ENCODE data around the gene PXDN. TPM values are rescaled to one million over a fixed set of nuclear protein-coding genes. Genes with fewer than 3 reads are reported as not detected.

The PXDN gene
- total and polyA plus RNA-seq, 9 of the 15 experiments (the other 6 are each of a cell fraction or from before 2014, with no cell fraction given) = 0.49 TPM; not detected in 8

DNA sequence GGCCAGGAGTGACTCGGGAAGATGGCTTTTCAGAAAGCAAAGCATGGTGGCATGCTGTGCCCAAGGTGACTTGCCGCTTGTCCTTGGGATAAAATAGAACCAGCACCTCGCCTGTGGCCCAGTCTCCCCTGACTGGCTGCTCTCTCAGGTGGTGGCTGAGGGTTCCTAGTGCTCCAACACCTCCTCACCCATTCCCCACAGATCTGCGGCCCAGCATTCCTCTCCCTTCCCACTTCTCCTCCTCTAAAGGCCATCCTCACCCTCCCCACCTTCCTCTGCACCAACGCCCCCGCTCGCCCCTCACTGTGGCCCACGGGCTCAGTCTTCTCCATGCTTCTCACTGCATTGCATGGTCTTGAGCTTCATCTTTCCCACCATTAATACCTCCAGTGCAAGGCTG lies 132.4 kb downstream of the PXDN start:
- ChIA-PET CTCF (ENCODE audit: low intra/inter-chr PET ratio) (no interaction called here), POLR2A (no interaction called here)
- Histone ChIP-seq H3K27me3 (ENCODE audit: control insufficient read depth in 2 of 2, insufficient read depth in 2 of 2, low read length in 2 of 2) (peaks cover 2 to 16% of the 10 kb centered on the region in 2 experiments; a peak in 3 of 5 replicates), H4K20me1 (replicated peaks; ENCODE audit: control insufficient read depth, insufficient read depth, low read length) (no peaks in the 10 kb centered on the region), H3K79me2 (ENCODE audit: control insufficient read depth, insufficient read depth, low read length) (no peaks in the 10 kb centered on the region), H3K27ac (ENCODE audit: extremely low read depth, low read depth, low read length) (no peak overlapping the region), H3K4me1 (replicated peaks in 1 of 2; ENCODE audit: control insufficient read depth in 2 of 2, insufficient read depth in 2 of 2, low read length in 2 of 2) (peaks cover 0 to 3% of the 10 kb centered on the region in 2 experiments; a peak in 1 of 5 replicates), H3K9ac (ENCODE audit: insufficient read depth in 1 of 2, low read depth in 2 of 2, low read length in 2 of 2) (no peak overlapping the region), H3K9me3 (replicated peaks; ENCODE audit: control insufficient read depth, insufficient read depth, low read depth, low read length) (no peaks in the 10 kb centered on the region), H3K9me1 (ENCODE audit: control insufficient read depth, insufficient read depth, low read length) (no peaks in the 10 kb centered on the region), H3K4me3 (no peak overlapping the region), H3K36me3 (ENCODE audit: control insufficient read depth, insufficient read depth, low read length) (no peaks in the 10 kb centered on the region), H2AFZ (ENCODE audit: low read depth, low read length) (no peak overlapping the region), H3K4me2 (ENCODE audit: insufficient read depth, low read length) (no peak overlapping the region)
- FAIRE-seq (no peak), DNase-seq (ENCODE audit: extremely low read depth in 1 of 4, low spot score in 3 of 4) (no peak), ATAC-seq (no peak)
- in situ Hi-C loops (cut with MboI) (no loop called here), intact Hi-C loops (cut with micrococcal nuclease) (no loop called here)
- TF ChIP-seq EGR1 (conservative IDR thresholded peaks at IDR 0.05) (no peak), ILK (tag; IDR thresholded peaks at IDR 0.05; ENCODE audit: borderline replicate concordance, low read depth) (no peak), ZSCAN32 (CRISPR knock-in tag; IDR thresholded peaks at IDR 0.05) (no peak), PURB (CRISPR knock-in tag; IDR thresholded peaks at IDR 0.05; ENCODE audit: low read depth) (no peak), ZNF282 (CRISPR knock-in tag; IDR thresholded peaks at IDR 0.05) (no peak), ZNF551 (CRISPR knock-in tag; IDR thresholded peaks at IDR 0.05) (no peak), KDM2B (CRISPR knock-in tag; IDR thresholded peaks at IDR 0.05) (no peak), MCM2 (IDR thresholded peaks at IDR 0.05; ENCODE audit: low read depth) (no peak), ESRRB (CRISPR knock-in tag; IDR thresholded peaks at IDR 0.05; ENCODE audit: borderline replicate concordance) (no peak), SOX6 (IDR thresholded peaks at IDR 0.05) (no peak)
- TF ChIP-seq, protein P1, sequence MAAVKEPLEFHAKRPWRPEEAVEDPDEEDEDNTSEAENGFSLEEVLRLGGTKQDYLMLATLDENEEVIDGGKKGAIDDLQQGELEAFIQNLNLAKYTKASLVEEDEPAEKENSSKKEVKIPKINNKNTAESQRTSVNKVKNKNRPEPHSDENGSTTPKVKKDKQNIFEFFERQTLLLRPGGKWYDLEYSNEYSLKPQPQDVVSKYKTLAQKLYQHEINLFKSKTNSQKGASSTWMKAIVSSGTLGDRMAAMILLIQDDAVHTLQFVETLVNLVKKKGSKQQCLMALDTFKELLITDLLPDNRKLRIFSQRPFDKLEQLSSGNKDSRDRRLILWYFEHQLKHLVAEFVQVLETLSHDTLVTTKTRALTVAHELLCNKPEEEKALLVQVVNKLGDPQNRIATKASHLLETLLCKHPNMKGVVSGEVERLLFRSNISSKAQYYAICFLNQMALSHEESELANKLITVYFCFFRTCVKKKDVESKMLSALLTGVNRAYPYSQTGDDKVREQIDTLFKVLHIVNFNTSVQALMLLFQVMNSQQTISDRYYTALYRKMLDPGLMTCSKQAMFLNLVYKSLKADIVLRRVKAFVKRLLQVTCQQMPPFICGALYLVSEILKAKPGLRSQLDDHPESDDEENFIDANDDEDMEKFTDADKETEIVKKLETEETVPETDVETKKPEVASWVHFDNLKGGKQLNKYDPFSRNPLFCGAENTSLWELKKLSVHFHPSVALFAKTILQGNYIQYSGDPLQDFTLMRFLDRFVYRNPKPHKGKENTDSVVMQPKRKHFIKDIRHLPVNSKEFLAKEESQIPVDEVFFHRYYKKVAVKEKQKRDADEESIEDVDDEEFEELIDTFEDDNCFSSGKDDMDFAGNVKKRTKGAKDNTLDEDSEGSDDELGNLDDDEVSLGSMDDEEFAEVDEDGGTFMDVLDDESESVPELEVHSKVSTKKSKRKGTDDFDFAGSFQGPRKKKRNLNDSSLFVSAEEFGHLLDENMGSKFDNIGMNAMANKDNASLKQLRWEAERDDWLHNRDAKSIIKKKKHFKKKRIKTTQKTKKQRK (IDR thresholded peaks at IDR 0.05; ENCODE audit: borderline replicate concordance, low read depth, low read length) = no peak
- WGBS (ENCODE audit: insufficient coverage, low coverage, missing lambda C conversion rate) = 0% methylated on average over 6 of the region's 8 CpGs
- BruUV-seq (replicated peaks) = no TSS peak

All from K562 (cell line).